G401 (cell line): Measurements from ENCODE around the gene ADPRH. TPM values are rescaled to one million over a fixed set of nuclear protein-coding genes. Genes with fewer than 3 reads are reported as not detected.
"Not testable (repeated sequence)": the region's sequence is repeated elsewhere in the genome, so short reads cannot be mapped to it uniquely, and the experiment has no call there.

Source experiments
- DNase-seq: peaks from one replicate; pipeline ENCODE4 v3.0.0-alpha.2; 2015; ENCODE audit warnings: low spot score
- in situ Hi-C: cut with HindIII; loops from 2 replicates; pipeline ENCODE4 v1.10.0; 2016; ENCODE audit warnings: low sequenced_read_pairs, mixed read lengths
- total RNA-seq: library from RNA; depleted of rRNA; stranded (reverse); fragments of >200 nt; shearing (Covaris generic); gene quantifications from 2 replicates; pipeline ENCODE4 v1.2.3, GENCODE V29; 2014; rRNA removed

ADPRH gene
- total RNA-seq = not detected in 2 replicates

- DNase-seq = peak; percentile 70
- in situ Hi-C loops = no loop called here
Measured at GRCh38 chr3:119579366-119580066, at the start of gene ADPRH. Gene ADPRH (plus strand): TSS chr3:119579492. CDS start chr3:119582170, 2,678 bp downstream.

GRCh38 chr3:119529883-119530282 lies 49.4 kb upstream of the ADPRH start:
- in situ Hi-C loops = no loop called here

GRCh38 chr3:119530456-119530855 lies 48.8 kb upstream of the ADPRH start:
- in situ Hi-C loops = no loop called here
- no peak for DNase-seq

More at GRCh38 chr3:119529883-119530282, 49.4 kb upstream of the ADPRH start:
- no peak for DNase-seq

GRCh38 chr3:119531151-119531550 lies 48.1 kb upstream of the ADPRH start:
- no peak for DNase-seq
- in situ Hi-C loops = no loop called here

GRCh38 chr3:119534296-119534695 lies 45.0 kb upstream of the ADPRH start:
- DNase-seq = no peak
- in situ Hi-C loops = no loop called here

GRCh38 chr3:119536757-119537156 lies 42.5 kb upstream of the ADPRH start:
- no peak for DNase-seq
- in situ Hi-C loops = no loop called here

- in situ Hi-C loops = no loop called here
- no peak for DNase-seq
Measured at GRCh38 chr3:119538772-119539171, 40.5 kb upstream of the ADPRH start.

- DNase-seq = no peak
- in situ Hi-C loops = no loop called here
Measured at GRCh38 chr3:119541547-119541946, 37.7 kb upstream of the ADPRH start.

- in situ Hi-C loops = no loop called here
- DNase-seq = no peak
Measured at GRCh38 chr3:119542168-119542767, 37.0 kb upstream of the ADPRH start.

GRCh38 chr3:119543147-119543546 lies 36.1 kb upstream of the ADPRH start:
- in situ Hi-C loops = no loop called here

GRCh38 chr3:119547227-119547626 lies 32.1 kb upstream of the ADPRH start:
- in situ Hi-C loops = no loop called here
- no peak for DNase-seq

More at GRCh38 chr3:119543147-119543546, 36.1 kb upstream of the ADPRH start:
- no peak for DNase-seq

- no peak for DNase-seq
- in situ Hi-C loops = no loop called here
Measured at GRCh38 chr3:119548341-119548740, 31.0 kb upstream of the ADPRH start.

- in situ Hi-C loops = no loop called here
Measured at GRCh38 chr3:119550192-119550910, 28.9 kb upstream of the ADPRH start.

GRCh38 chr3:119551598-119551997 lies 27.7 kb upstream of the ADPRH start:
- no peak for DNase-seq
- in situ Hi-C loops = no loop called here

More at GRCh38 chr3:119550192-119550910, 28.9 kb upstream of the ADPRH start:
- no peak for DNase-seq

- in situ Hi-C loops = not testable (repeated sequence)
Measured at GRCh38 chr3:119552928-119553327, 26.4 kb upstream of the ADPRH start.

GRCh38 chr3:119553823-119554415 lies 25.4 kb upstream of the ADPRH start:
- in situ Hi-C loops = no loop called here
- no peak for DNase-seq

More at GRCh38 chr3:119552928-119553327, 26.4 kb upstream of the ADPRH start:
- DNase-seq = not testable (repeated sequence)

GRCh38 chr3:119555309-119555735 lies 24.0 kb upstream of the ADPRH start:
- in situ Hi-C loops = no loop called here

GRCh38 chr3:119555929-119556328 lies 23.4 kb upstream of the ADPRH start:
- DNase-seq = no peak
- in situ Hi-C loops = no loop called here

More at GRCh38 chr3:119555309-119555735, 24.0 kb upstream of the ADPRH start:
- DNase-seq = no peak

- no peak for DNase-seq
Measured at GRCh38 chr3:119557192-119557876, 22.0 kb upstream of the ADPRH start.

More at GRCh38 chr3:119557192-119557876, 22.0 kb upstream of the ADPRH start:
- in situ Hi-C loops = no loop called here
